Endothelial cell of umbilical vein (primary cell): ENCODE data around the gene FKBP7. TPM values are rescaled to one million over a fixed set of nuclear protein-coding genes. Genes with fewer than 3 reads are reported as not detected.

Experiments used
- BruUV-seq: library from RNA; stranded (reverse); fragments of 400-500 nt; replicated peaks from 2 replicates; lab custom pipeline; 2021; lab: Mats Ljungman, UMichigan
- CTCF ChIA-PET: fragments of 300-600, 350-600 bp; sonication (Branson Sonifier 250); formaldehyde crosslinking; loops from one replicate; lab custom pipeline; 2021; ENCODE audit warnings: antibody characterized with exemption, inconsistent platforms; lab: Charles Lee
- POLR2A ChIA-PET: fragments of 300-600, 350-600 bp; sonication (Branson Sonifier 250); formaldehyde crosslinking; loops from one replicate; lab custom pipeline; 2021; ENCODE audit warnings: antibody characterized with exemption, inconsistent platforms; lab: Charles Lee
- DNase-seq: peaks from one replicate; pipeline ENCODE4 v3.0.0-alpha.2; 2011; ENCODE audit warnings: low read depth, low spot score
- FAIRE-seq: peaks from 2 replicates; lab custom pipeline; 2011; peaks lifted over from hg19 to GRCh38; lab: Jason Lieb, UNC
- H2AFZ ChIP-seq: 2 replicates; pipeline ENCODE4 v1.6.0; 2012; ENCODE audit warnings: low read depth, low read length, control low read depth, inconsistent platforms
- H3K27ac ChIP-seq: 2 replicates; pipeline ENCODE4 v1.5.1; 2011; ENCODE audit warnings: low read depth, mild to moderate bottlenecking, control low read depth, low read length, moderate library complexity; ENCODE audit not compliant: insufficient read depth
- H3K27me3 ChIP-seq, 2 experiments: 2 replicates each; pipeline versions ENCODE4 v1.6.0 to v1.6.1; 2011; ENCODE audit warnings: low read length in 2 of 2, mixed read lengths in 1 of 2; ENCODE audit not compliant: control insufficient read depth in 2 of 2, insufficient read depth in 2 of 2
- H3K36me3 ChIP-seq, 2 experiments: 2 replicates in 1 of 2; 3 replicates in 1 of 2; pipeline ENCODE4 v1.5.1; 2011; ENCODE audit warnings: low read length in 2 of 2, mild to moderate bottlenecking in 1 of 2, moderate library complexity in 1 of 2; ENCODE audit not compliant: control insufficient read depth in 2 of 2, insufficient read depth in 2 of 2; ENCODE audit errors: extremely low read depth in 1 of 2
- H3K4me1 ChIP-seq: 3 replicates; pipeline ENCODE4 v1.5.1; 2011; ENCODE audit warnings: mild to moderate bottlenecking, low read length; ENCODE audit not compliant: control insufficient read depth, insufficient read depth; ENCODE audit errors: extremely low read depth
- H3K4me2 ChIP-seq: 2 replicates; pipeline ENCODE4 v1.6.1; 2011; ENCODE audit warnings: low read length, control low read depth, mixed read lengths; ENCODE audit not compliant: insufficient read depth
- H3K4me3 ChIP-seq, 3 experiments: fragments of 200-600 bp in 1 of 3; sonication (generic), shearing (Covaris generic) in 1 of 3; replicated peaks in 1 of 3; 2 replicates each; pipeline ENCODE4 v1.5.1; 2011 to 2016; ENCODE audit warnings: control low read depth in 3 of 3, low read length in 3 of 3, mild to moderate bottlenecking in 2 of 3, inconsistent platforms in 1 of 3, low read depth in 1 of 3, moderate library complexity in 1 of 3; ENCODE audit not compliant: insufficient read depth in 1 of 3
- H3K79me2 ChIP-seq: 2 replicates; pipeline ENCODE4 v1.6.0; 2012; ENCODE audit warnings: low read length, inconsistent platforms; ENCODE audit not compliant: control insufficient read depth, insufficient read depth
- H3K9ac ChIP-seq: replicated peaks from 2 replicates; pipeline ENCODE3; 2011; ENCODE audit warnings: low read length, control low read depth; ENCODE audit not compliant: insufficient read depth; ENCODE audit errors: extremely low read depth
- H3K9me1 ChIP-seq: replicated peaks from 3 replicates; pipeline ENCODE4 v1.6.0; 2011; ENCODE audit warnings: mild to moderate bottlenecking, low read length; ENCODE audit not compliant: control insufficient read depth, insufficient read depth; ENCODE audit errors: extremely low read depth
- H3K9me3 ChIP-seq: replicated peaks from 2 replicates; pipeline ENCODE4 v1.5.1; 2012; ENCODE audit warnings: low read length, inconsistent platforms; ENCODE audit not compliant: control insufficient read depth, insufficient read depth
- H4K20me1 ChIP-seq: replicated peaks from 2 replicates; pipeline ENCODE3; 2011; ENCODE audit warnings: mild to moderate bottlenecking, low read length; ENCODE audit not compliant: control insufficient read depth, insufficient read depth; ENCODE audit errors: extremely low read depth
- CTCF ChIP-seq, 2 donors: IDR thresholded peaks; 1 replicate in 1 of 2; 2 replicates in 1 of 2; pipeline ENCODE4 v1.5.1; 2011; ENCODE audit warnings: low read length in 2 of 2, mild to moderate bottlenecking in 2 of 2, moderate library complexity in 2 of 2, control low read depth in 1 of 2, inconsistent platforms in 1 of 2, low read depth in 1 of 2; ENCODE audit not compliant: insufficient read depth in 1 of 2; ENCODE audit errors: extremely low read depth in 1 of 2
- EZH2 ChIP-seq: IDR thresholded peaks from 2 replicates; pipeline ENCODE4 v1.6.1; 2012; ENCODE audit warnings: borderline replicate concordance, low read depth, mild to moderate bottlenecking, moderate library complexity, low read length, inconsistent platforms; ENCODE audit not compliant: severe bottlenecking
- GATA2 ChIP-seq: IDR thresholded peaks from 2 replicates; pipeline ENCODE4 v1.7.0; 2011; ENCODE audit warnings: low read depth, mild to moderate bottlenecking, moderate library complexity, mixed read lengths, low read length; ENCODE audit not compliant: insufficient read length, insufficient read depth
- JUN ChIP-seq: IDR thresholded peaks from 2 replicates; pipeline ENCODE4 v1.6.1; 2011; ENCODE audit warnings: borderline replicate concordance, low read depth; ENCODE audit not compliant: insufficient read length, insufficient read depth
- MAX ChIP-seq: IDR thresholded peaks from 2 replicates; pipeline ENCODE4 v1.6.1; 2011; ENCODE audit not compliant: insufficient read depth, insufficient read length
- MYC ChIP-seq: IDR thresholded peaks from one replicate; pipeline ENCODE4 v1.6.1; 2011; ENCODE audit warnings: mild to moderate bottlenecking, low read depth, low read length
- POLR2A ChIP-seq: IDR thresholded peaks from 2 replicates; pipeline ENCODE4 v1.6.1; 2012; ENCODE audit warnings: low read depth, mild to moderate bottlenecking, control low read depth, low read length
- POLR2AphosphoS5 ChIP-seq: IDR thresholded peaks from 2 replicates; pipeline ENCODE4 v1.6.1; 2012; ENCODE audit warnings: low read depth, mild to moderate bottlenecking, control low read depth, low read length, moderate library complexity; ENCODE audit not compliant: insufficient read depth
- dilution Hi-C: fragments of 300-500 bp; cut with MboI; formaldehyde crosslinking; loops from one replicate; pipeline ENCODE4 v1.15.0; 2019; ENCODE audit warnings: low sequenced_read_pairs; ENCODE audit not compliant: extremely low pct_ligation_motif_present
- intact Hi-C: fragments of 100-400 bp; cut with micrococcal nuclease; formaldehyde crosslinking; loops from one replicate; pipeline ENCODE4 v1.10.0; 2022
- polyA plus RNA-seq, 4 experiments: library from polyadenylated mRNA; depleted of rRNA in 3 of 4; stranded (reverse) in 3 of 4; unstranded in 1 of 4; fragments of >200 nt; gene quantifications; 2 replicates each; pipeline versions ENCODE4 v1.2.1 to v1.2.3, GENCODE V29; 2011 to 2012; ENCODE audit warnings: missing spikeins in 1 of 4
- total RNA-seq: library from RNA; stranded (reverse); gene quantifications from 2 replicates; pipeline ENCODE4 v1.2.3, GENCODE V29; 2021

The FKBP7 gene
- total and polyA plus RNA-seq, 2 donors (not counting 3 experiments of a cell fraction or from before 2014, with no cell fraction given): 11.2 to 20.5 TPM

- ChIA-PET CTCF (interaction anchor here (1.7 to 2.1 kb wide), 2 partner anchors 109 to 411 kb away, joined by 4 read pairs; partner anchors contain the start of gene RBM45), POLR2A (interaction anchor here (0.6 kb wide), 1 partner anchor 82 kb away, joined by 3 read pairs; no protein-coding TSS in a partner anchor)
- no TSS peak for BruUV-seq
- DNase-seq (peak; percentile 20), FAIRE-seq (no peak)
- dilution Hi-C loops: no loop called here
- Histone ChIP-seq H4K20me1 (no peaks in the 10 kb centered on the region), H3K4me1 (peaks cover 4% of the 10 kb centered on the region), H3K4me2 (peak overlapping the region; percentile 83), H3K36me3 (no peaks in the 10 kb centered on the region), H3K27ac (peak overlapping the region; percentile 36), H3K9ac (peak overlapping the region; percentile 56), H3K27me3 (no peaks in the 10 kb centered on the region), H3K9me3 (no peaks in the 10 kb centered on the region), H2AFZ (peak overlapping the region; percentile 58), H3K4me3 (peak overlapping the region; percentile 17 to 77 (median 39)), H3K9me1 (no peaks in the 10 kb centered on the region), H3K79me2 (peaks cover 18% of the 10 kb centered on the region)
- intact Hi-C loops: loop anchor here (1.0 to 2.0 kb wide), 4 partner anchors 15 to 411 kb away; partner anchors contain the start of genes PJVK, PLEKHA3, PRKRA and RBM45
- TF ChIP-seq MYC: no peak
- no peak for TF ChIP-seq EZH2
- TF ChIP-seq JUN: no peak
- no peak for TF ChIP-seq MAX
- TF ChIP-seq GATA2: no peak
Measured at GRCh38 chr2:178523596-178524134, 45.3 kb upstream of the FKBP7 start.

- H3K79me2 ChIP-seq: peaks cover 18% of the 10 kb centered on the region
- peak overlapping the region; percentile 56 for H3K9ac ChIP-seq
- H3K9me3 ChIP-seq: no peaks in the 10 kb centered on the region
- dilution Hi-C loops: no loop called here
- FAIRE-seq (peak; percentile 83), DNase-seq (peak; percentile 83)
- peak overlapping the region; percentile 58 for H2AFZ ChIP-seq
- H3K27me3 ChIP-seq: no peaks in the 10 kb centered on the region
- CTCF ChIA-PET: interaction anchor here (1.3 to 2.1 kb wide), 3 partner anchors 43 to 411 kb away, joined by 3 to 4 read pairs (median 4); partner anchors contain the start of genes PLEKHA3 and RBM45
- peaks cover 0 to 4% of the 10 kb centered on the region in 2 experiments for H3K36me3 ChIP-seq
- H3K27ac ChIP-seq: peak overlapping the region; percentile 36
- H3K4me2 ChIP-seq: peak overlapping the region; percentile 83
- peaks cover 4% of the 10 kb centered on the region for H3K4me1 ChIP-seq
- H3K9me1 ChIP-seq: no peaks in the 10 kb centered on the region
- H3K4me3 ChIP-seq: peak overlapping the region; percentile 17 to 77 (median 39)
- POLR2A ChIA-PET: no interaction called here
- no peak for TF ChIP-seq EZH2
- TF ChIP-seq MAX: no peak
- peak; percentile 73 for TF ChIP-seq POLR2A
- peak; percentile 79 to 85 for TF ChIP-seq CTCF (IDR thresholded peaks at IDR 0.05; ENCODE audit: extremely low read depth in 1 of 2, insufficient read depth in 1 of 2, low read depth in 1 of 2, low read length in 2 of 2)
- TF ChIP-seq POLR2AphosphoS5: peak; percentile 74
- TSS peak; percentile 63 for BruUV-seq
- H4K20me1 ChIP-seq: no peaks in the 10 kb centered on the region
- intact Hi-C loops: loop anchor here (1.0 to 2.0 kb wide), 4 partner anchors 16 to 410 kb away; partner anchors contain the start of genes PJVK, PLEKHA3, PRKRA and RBM45
Measured at GRCh38 chr2:178522950-178523595, 44.7 kb upstream of the FKBP7 start.
